ENCODE measurements around the gene TNFRSF14. TPM values are rescaled to one million over a fixed set of nuclear protein-coding genes. Genes with fewer than 3 reads are reported as not detected.

The TNFRSF14 gene
- total and polyA plus RNA-seq, 2 of the 13 experiments (the other 11 are each of a cell fraction or from before 2014, with no cell fraction given), result 11.9 to 49.9 TPM

GRCh38 chr1:2575801-2576663 lies 19.9 kb downstream of the TNFRSF14 start (continued):
- no peak for TF ChIP-seq ATF4 (CRISPR knock-in tag; IDR thresholded peaks at IDR 0.05)
- TF ChIP-seq ZNF33A (CRISPR knock-in tag; IDR thresholded peaks at IDR 0.05; ENCODE audit: borderline replicate concordance), result no peak
- peak; percentile 13; the same call in 1 of the 2 replicates for TF ChIP-seq ZSCAN21 (CRISPR knock-in tag; IDR thresholded peaks at IDR 0.05; ENCODE audit: borderline replicate concordance)
- no peak for TF ChIP-seq ZNF296 (CRISPR knock-in tag; conservative IDR thresholded peaks at IDR 0.05)
- TF ChIP-seq DNMT1 (CRISPR knock-in tag; IDR thresholded peaks at IDR 0.05), result 0 out of 2 replicates have a peak, but pooled peaks have one; percentile 22
- TF ChIP-seq MTF2 (CRISPR knock-in tag; IDR thresholded peaks at IDR 0.05; ENCODE audit: borderline replicate concordance), result no peak
- TF ChIP-seq ZNF746 (CRISPR knock-in tag; IDR thresholded peaks at IDR 0.05), result no peak
- peak; percentile 55; the same call in 1 of the 2 replicates for TF ChIP-seq ETV5 (CRISPR knock-in tag; IDR thresholded peaks at IDR 0.05; ENCODE audit: borderline replicate concordance)
- TF ChIP-seq ZNF44 (CRISPR knock-in tag; IDR thresholded peaks at IDR 0.05), result peak; percentile 62; the same call in 1 of the 2 replicates
- TF ChIP-seq SOX13 (IDR thresholded peaks at IDR 0.05), result no peak
- TF ChIP-seq SOX13 (CRISPR knock-in tag; conservative IDR thresholded peaks at IDR 0.05 in 1 of 2, IDR thresholded peaks at IDR 0.05 in 1 of 2), result peak in 1 of 2 experiments; percentile 61; a peak in 1 of 4 replicates
- TF ChIP-seq ZNF232 (CRISPR knock-in tag; IDR thresholded peaks at IDR 0.05; ENCODE audit: borderline replicate concordance), result no peak
- TF ChIP-seq, protein P1, sequence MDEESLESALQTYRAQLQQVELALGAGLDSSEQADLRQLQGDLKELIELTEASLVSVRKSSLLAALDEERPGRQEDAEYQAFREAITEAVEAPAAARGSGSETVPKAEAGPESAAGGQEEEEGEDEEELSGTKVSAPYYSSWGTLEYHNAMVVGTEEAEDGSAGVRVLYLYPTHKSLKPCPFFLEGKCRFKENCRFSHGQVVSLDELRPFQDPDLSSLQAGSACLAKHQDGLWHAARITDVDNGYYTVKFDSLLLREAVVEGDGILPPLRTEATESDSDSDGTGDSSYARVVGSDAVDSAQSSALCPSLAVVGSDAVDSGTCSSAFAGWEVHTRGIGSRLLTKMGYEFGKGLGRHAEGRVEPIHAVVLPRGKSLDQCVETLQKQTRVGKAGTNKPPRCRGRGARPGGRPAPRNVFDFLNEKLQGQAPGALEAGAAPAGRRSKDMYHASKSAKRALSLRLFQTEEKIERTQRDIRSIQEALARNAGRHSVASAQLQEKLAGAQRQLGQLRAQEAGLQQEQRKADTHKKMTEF (CRISPR knock-in tag; IDR thresholded peaks at IDR 0.05), result peak; percentile 62
- peak; percentile 10; the same call in 1 of the 2 replicates for TF ChIP-seq MYC (CRISPR knock-in tag; IDR thresholded peaks at IDR 0.05; ENCODE audit: borderline replicate concordance)
- no peak for TF ChIP-seq KDM5A (IDR thresholded peaks at IDR 0.05; ENCODE audit: borderline replicate concordance, low read length)
- TF ChIP-seq ZNF124 (CRISPR knock-in tag; IDR thresholded peaks at IDR 0.05), result no peak
- peak; percentile 16 for TF ChIP-seq ZBTB38 (CRISPR knock-in tag; IDR thresholded peaks at IDR 0.05)
- 0 out of 2 replicates have a peak, but pooled peaks have one; percentile 33 for TF ChIP-seq SNAI1 (CRISPR knock-in tag; IDR thresholded peaks at IDR 0.05; ENCODE audit: borderline replicate concordance)
- TF ChIP-seq, protein P2, sequence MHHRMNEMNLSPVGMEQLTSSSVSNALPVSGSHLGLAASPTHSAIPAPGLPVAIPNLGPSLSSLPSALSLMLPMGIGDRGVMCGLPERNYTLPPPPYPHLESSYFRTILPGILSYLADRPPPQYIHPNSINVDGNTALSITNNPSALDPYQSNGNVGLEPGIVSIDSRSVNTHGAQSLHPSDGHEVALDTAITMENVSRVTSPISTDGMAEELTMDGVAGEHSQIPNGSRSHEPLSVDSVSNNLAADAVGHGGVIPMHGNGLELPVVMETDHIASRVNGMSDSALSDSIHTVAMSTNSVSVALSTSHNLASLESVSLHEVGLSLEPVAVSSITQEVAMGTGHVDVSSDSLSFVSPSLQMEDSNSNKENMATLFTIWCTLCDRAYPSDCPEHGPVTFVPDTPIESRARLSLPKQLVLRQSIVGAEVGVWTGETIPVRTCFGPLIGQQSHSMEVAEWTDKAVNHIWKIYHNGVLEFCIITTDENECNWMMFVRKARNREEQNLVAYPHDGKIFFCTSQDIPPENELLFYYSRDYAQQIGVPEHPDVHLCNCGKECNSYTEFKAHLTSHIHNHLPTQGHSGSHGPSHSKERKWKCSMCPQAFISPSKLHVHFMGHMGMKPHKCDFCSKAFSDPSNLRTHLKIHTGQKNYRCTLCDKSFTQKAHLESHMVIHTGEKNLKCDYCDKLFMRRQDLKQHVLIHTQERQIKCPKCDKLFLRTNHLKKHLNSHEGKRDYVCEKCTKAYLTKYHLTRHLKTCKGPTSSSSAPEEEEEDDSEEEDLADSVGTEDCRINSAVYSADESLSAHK (CRISPR knock-in tag; IDR thresholded peaks at IDR 0.05; ENCODE audit: borderline replicate concordance), result no peak
- peak; percentile 29; the same call in 1 of the 2 replicates for TF ChIP-seq NCOR1 (IDR thresholded peaks at IDR 0.05; ENCODE audit: borderline replicate concordance, low read length)
- TF ChIP-seq, protein P3, sequence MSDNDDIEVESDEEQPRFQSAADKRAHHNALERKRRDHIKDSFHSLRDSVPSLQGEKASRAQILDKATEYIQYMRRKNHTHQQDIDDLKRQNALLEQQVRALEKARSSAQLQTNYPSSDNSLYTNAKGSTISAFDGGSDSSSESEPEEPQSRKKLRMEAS (IDR thresholded peaks at IDR 0.05), result peak; percentile 49; the same call in 1 of the 2 replicates
- TF ChIP-seq SALL1 (CRISPR knock-in tag; IDR thresholded peaks at IDR 0.05), result peak; percentile 94
- TF ChIP-seq ATF7 (IDR thresholded peaks at IDR 0.05), result no peak
- TF ChIP-seq ATF7 (CRISPR knock-in tag; IDR thresholded peaks at IDR 0.05), result no peak
- no peak for TF ChIP-seq ZFP41 (CRISPR knock-in tag; IDR thresholded peaks at IDR 0.05; ENCODE audit: borderline replicate concordance)

Measured in HepG2 (cell line).